ENCODE data around the gene ZNF30.

GRCh38 chr19:34926685-34927375 is at the start of gene ZNF30:
- no peak for TF ChIP-seq GATA3 (IDR thresholded peaks at IDR 0.05; ENCODE audit: low read depth, low read length)
- no peak for TF ChIP-seq GATA2 (IDR thresholded peaks at IDR 0.05; ENCODE audit: low read depth, low read length)
